Measurements from ENCODE around the gene STAT3. TPM values are rescaled to one million over a fixed set of nuclear protein-coding genes. Genes with fewer than 3 reads are reported as not detected.

The STAT3 gene
- total RNA-seq, 2 experiments from 2014 or later, result 14.8 to 28.7 TPM

- Histone ChIP-seq H4K20me1 (ENCODE audit: insufficient read depth, low read length) (no peaks in the 10 kb centered on the region), H3K36me3 (ENCODE audit: insufficient read depth, low read length) (no peaks in the 10 kb centered on the region), H3K79me2 (ENCODE audit: insufficient read depth, low read depth, low read length) (no peaks in the 10 kb centered on the region), H3K9me3 (ENCODE audit: low read length) (no peaks in the 10 kb centered on the region), H3K9me2 (ENCODE audit: insufficient read depth, low read length) (no peaks in the 10 kb centered on the region), H3K27ac (ENCODE audit: low read depth, low read length, poor library complexity, severe bottlenecking) (no peak overlapping the region), H2AFZ (ENCODE audit: low read length) (no peak overlapping the region), H3K4me3 (ENCODE audit: low read depth, low read length, poor library complexity, severe bottlenecking) (no peak overlapping the region), H3K4me2 (ENCODE audit: low read length) (peak overlapping the region; percentile 60; the same call in 1 of the 2 replicates), H3K4me1 (ENCODE audit: insufficient read depth, low read length, poor library complexity, severe bottlenecking) (peaks cover 34% of the 10 kb centered on the region)
- BruUV-seq (replicated peaks), result no TSS peak
- no peak for DNase-seq (ENCODE audit: low spot score)
- POLR2A ChIA-PET, result no interaction called here
- no peak for TF ChIP-seq CTCF (conservative IDR thresholded peaks at IDR 0.05; ENCODE audit: low read length)
- CTCF ChIA-PET (ENCODE audit: unreplicated experiment), result no interaction called here
- intact Hi-C loops (cut with micrococcal nuclease; ENCODE audit: unreplicated experiment), result no loop called here
Observed at GRCh38 chr17:42311240-42312034, 76.8 kb downstream of the STAT3 start.

GRCh38 chr17:42310787-42311215 lies 77.4 kb downstream of the STAT3 start:
- POLR2A ChIA-PET, result no interaction called here
- intact Hi-C loops (cut with micrococcal nuclease; ENCODE audit: unreplicated experiment), result no loop called here
- Histone ChIP-seq H3K4me2 (ENCODE audit: low read length) (no peak overlapping the region), H3K36me3 (ENCODE audit: insufficient read depth, low read length) (no peaks in the 10 kb centered on the region), H3K4me3 (ENCODE audit: low read depth, low read length, poor library complexity, severe bottlenecking) (no peak overlapping the region), H3K9me3 (ENCODE audit: low read length) (no peaks in the 10 kb centered on the region), H3K4me1 (ENCODE audit: insufficient read depth, low read length, poor library complexity, severe bottlenecking) (peaks cover 30% of the 10 kb centered on the region), H3K9me2 (ENCODE audit: insufficient read depth, low read length) (no peaks in the 10 kb centered on the region), H3K79me2 (ENCODE audit: insufficient read depth, low read depth, low read length) (no peaks in the 10 kb centered on the region), H4K20me1 (ENCODE audit: insufficient read depth, low read length) (no peaks in the 10 kb centered on the region), H3K27ac (ENCODE audit: low read depth, low read length, poor library complexity, severe bottlenecking) (no peak overlapping the region), H2AFZ (ENCODE audit: low read length) (no peak overlapping the region)
- TF ChIP-seq EZH2phosphoT487 (IDR thresholded peaks at IDR 0.05; ENCODE audit: borderline replicate concordance, low read depth, low read length) (no peak), CTCF (conservative IDR thresholded peaks at IDR 0.05; ENCODE audit: low read length) (no peak)
- no peak for DNase-seq (ENCODE audit: low spot score)
- CTCF ChIA-PET (ENCODE audit: unreplicated experiment), result no interaction called here
- BruUV-seq (replicated peaks), result no TSS peak

- Histone ChIP-seq H3K4me2 (ENCODE audit: low read length) (no peak overlapping the region), H3K4me1 (ENCODE audit: insufficient read depth, low read length, poor library complexity, severe bottlenecking) (peaks cover 24% of the 10 kb centered on the region), H3K4me3 (ENCODE audit: low read depth, low read length, poor library complexity, severe bottlenecking) (no peak overlapping the region), H3K36me3 (ENCODE audit: insufficient read depth, low read length) (no peaks in the 10 kb centered on the region), H2AFZ (ENCODE audit: low read length) (no peak overlapping the region), H3K9me2 (ENCODE audit: insufficient read depth, low read length) (no peaks in the 10 kb centered on the region), H3K27ac (ENCODE audit: low read depth, low read length, poor library complexity, severe bottlenecking) (no peak overlapping the region), H3K9me3 (ENCODE audit: low read length) (no peaks in the 10 kb centered on the region), H3K79me2 (ENCODE audit: insufficient read depth, low read depth, low read length) (no peaks in the 10 kb centered on the region), H4K20me1 (ENCODE audit: insufficient read depth, low read length) (no peaks in the 10 kb centered on the region)
- ChIA-PET POLR2A (no interaction called here), CTCF (ENCODE audit: unreplicated experiment) (no interaction called here)
- BruUV-seq (replicated peaks), result no TSS peak
- intact Hi-C loops (cut with micrococcal nuclease; ENCODE audit: unreplicated experiment), result no loop called here
- no peak for DNase-seq (ENCODE audit: low spot score)
- TF ChIP-seq CTCF (conservative IDR thresholded peaks at IDR 0.05; ENCODE audit: low read length), result no peak
- TF ChIP-seq EZH2phosphoT487 (IDR thresholded peaks at IDR 0.05; ENCODE audit: borderline replicate concordance, low read depth, low read length), result no peak
Observed at GRCh38 chr17:42309986-42310786, 78.1 kb downstream of the STAT3 start.
